HG02642 (cell line): ENCODE results near the gene ZMYND15.
"Not testable (repeated sequence)": the region's sequence is repeated elsewhere in the genome, so short reads cannot be mapped to it uniquely, and the experiment has no call there.

Source experiments
- ATAC-seq: cut with Tn5 transposase; IDR thresholded peaks from one replicate; pipeline ENCODE4 v1.9.1; 2021; ENCODE audit warnings: mild to moderate bottlenecking; ENCODE audit not compliant: unreplicated experiment, poor library complexity

ZMYND15 gene, protein sequence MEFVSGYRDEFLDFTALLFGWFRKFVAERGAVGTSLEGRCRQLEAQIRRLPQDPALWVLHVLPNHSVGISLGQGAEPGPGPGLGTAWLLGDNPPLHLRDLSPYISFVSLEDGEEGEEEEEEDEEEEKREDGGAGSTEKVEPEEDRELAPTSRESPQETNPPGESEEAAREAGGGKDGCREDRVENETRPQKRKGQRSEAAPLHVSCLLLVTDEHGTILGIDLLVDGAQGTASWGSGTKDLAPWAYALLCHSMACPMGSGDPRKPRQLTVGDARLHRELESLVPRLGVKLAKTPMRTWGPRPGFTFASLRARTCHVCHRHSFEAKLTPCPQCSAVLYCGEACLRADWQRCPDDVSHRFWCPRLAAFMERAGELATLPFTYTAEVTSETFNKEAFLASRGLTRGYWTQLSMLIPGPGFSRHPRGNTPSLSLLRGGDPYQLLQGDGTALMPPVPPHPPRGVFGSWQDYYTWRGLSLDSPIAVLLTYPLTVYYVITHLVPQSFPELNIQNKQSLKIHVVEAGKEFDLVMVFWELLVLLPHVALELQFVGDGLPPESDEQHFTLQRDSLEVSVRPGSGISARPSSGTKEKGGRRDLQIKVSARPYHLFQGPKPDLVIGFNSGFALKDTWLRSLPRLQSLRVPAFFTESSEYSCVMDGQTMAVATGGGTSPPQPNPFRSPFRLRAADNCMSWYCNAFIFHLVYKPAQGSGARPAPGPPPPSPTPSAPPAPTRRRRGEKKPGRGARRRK

DNA sequence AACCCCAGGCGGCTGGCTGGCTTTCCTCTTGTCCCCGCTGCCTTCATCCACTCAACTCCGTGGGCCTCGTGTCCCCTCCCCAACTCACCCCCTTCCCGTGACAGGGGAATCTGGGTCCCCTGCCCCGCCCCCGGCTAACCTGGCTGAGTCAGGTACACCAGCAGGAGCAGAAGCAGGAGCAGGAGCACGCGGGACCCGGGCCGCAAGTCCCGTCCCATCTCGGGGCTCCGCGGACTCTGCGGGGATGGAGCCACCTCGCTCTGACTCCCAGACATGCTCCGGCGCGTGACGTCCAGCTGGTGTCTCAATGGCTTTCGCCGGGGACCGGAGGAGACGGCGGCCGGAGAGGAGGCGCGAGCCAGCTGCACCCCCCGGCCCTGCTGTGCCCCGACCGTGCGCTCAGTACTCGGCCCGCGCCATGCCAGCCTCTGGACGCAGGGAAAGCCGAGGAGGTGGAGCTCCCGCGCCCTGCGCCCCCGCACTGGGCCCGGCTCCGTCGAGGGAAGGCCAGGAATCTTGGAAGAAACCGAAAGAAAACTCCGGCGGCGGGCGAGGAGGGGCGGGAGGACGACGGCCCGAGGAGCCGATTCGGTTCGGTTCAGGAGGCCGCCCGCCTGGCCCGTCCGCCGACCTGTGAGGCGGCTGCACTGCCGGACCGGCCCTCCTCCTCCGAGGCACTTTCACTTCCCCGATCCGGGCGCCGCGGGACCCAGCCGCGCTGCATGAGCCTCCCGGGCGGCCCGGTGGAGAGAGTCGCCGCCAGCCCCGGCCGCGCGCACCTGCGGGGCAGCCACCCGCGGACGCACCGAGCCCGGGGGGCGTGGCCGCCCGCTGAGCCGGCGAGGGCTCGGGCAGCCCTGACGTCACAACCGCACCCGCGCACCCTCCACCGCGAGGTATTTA is at the start of gene ZMYND15, which contains the start of gene CXCL16:
TSS of gene ZMYND15 (plus strand) at position 712 of the 903 bp plus-strand sequence. CDS start 716 bp downstream, outside the sequence.
TSS of gene CXCL16 (minus strand) at position 807 of the 903 bp plus-strand sequence. CDS start at position 218, 589 bp downstream.
- peak; percentile 50 for ATAC-seq

DNA sequence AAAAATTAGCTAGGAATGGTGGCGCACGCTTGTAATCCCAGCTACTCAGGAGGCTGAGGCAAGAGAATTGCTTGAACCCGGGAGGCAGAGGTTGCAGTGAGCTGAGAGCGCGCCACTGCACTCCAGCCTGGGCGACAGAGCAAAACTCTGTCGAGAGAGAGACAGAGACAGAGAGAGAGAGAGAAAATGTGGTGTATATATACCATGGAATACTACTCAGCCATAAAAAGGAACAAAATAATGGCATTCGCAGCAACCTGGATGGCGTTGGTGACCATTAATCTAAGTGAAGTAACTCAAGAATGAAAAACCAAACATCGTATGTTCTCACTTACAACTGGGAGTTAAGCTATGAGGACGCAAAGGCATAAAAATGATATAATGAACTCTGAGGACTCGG is 49.8 kb upstream of the ZMYND15 start:
- ATAC-seq = not testable (repeated sequence)

DNA sequence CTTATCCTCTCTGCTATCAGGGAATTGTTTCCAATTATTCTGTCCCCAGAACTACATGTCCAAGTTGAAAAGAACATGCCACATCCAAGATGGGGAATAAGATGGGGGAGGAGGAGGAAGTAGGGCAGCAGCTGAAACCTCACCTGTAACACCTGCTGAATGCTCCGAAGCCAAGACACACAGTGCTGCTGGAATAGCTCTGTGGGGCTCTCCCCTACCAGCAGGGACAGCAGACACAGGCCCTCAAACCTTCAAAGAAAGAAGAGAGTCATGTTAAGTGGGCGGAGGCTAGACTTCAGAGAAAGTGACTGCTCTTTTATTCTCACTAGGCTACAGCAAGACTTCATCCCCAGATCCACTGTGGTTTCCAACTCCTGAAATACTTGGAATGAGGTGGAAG is 48.9 kb upstream of the ZMYND15 start:
- ATAC-seq = no peak

DNA sequence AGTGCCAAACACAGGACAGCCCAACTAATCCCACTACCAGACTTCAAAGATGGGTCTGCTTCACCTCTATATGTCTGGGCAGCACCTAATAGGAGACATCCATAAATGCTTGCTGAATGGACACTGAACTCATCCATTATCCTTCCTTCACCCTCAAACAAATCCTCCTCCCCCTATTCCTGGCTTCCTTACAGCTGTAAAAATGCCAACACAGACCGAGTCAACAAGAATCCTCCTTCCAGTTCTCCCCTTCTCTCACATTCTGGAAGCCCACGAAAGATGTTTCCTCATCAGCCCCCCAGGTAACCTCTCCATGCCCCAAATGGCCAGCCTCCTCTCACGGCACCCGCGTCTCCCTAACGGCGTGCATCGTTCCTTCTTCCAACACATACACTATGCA is 47.9 kb upstream of the ZMYND15 start:
- ATAC-seq = no peak

DNA sequence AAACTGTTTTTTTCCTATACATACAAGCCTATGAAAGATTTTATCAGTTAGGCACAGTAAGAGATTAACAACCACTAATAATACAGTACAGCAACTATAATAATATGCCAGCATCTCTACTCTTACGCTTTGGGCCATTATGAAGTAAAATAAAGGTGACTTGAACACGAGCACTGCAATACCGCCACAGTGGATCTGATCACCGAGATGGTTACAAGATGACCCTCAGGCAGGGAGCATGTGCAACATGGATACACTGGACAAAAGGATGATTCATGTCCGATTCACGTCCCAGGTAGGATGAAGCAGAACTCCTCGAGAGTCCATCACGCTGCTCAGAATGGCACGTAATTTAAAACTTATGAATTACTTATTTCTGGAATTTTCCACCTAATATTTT is 46.2 kb upstream of the ZMYND15 start:
- ATAC-seq = no peak

DNA sequence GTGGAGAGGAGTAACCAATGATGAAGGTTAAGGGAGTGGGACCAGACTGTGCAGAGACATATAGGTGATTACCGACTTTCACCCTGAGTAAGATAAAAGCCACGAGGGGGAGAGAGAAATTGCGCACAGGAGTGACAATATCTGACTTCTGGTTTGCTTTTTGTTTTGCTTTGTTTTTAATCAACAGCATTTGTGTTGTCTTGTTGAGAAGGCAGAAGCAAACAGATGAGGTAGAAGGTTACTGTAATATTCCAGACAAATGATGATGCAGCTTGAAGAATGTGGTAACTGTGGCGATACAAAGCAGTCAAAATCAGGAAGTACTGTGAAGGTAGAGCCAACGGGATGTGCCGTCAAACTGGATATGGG is 43.2 kb upstream of the ZMYND15 start:
- ATAC-seq = no peak

DNA sequence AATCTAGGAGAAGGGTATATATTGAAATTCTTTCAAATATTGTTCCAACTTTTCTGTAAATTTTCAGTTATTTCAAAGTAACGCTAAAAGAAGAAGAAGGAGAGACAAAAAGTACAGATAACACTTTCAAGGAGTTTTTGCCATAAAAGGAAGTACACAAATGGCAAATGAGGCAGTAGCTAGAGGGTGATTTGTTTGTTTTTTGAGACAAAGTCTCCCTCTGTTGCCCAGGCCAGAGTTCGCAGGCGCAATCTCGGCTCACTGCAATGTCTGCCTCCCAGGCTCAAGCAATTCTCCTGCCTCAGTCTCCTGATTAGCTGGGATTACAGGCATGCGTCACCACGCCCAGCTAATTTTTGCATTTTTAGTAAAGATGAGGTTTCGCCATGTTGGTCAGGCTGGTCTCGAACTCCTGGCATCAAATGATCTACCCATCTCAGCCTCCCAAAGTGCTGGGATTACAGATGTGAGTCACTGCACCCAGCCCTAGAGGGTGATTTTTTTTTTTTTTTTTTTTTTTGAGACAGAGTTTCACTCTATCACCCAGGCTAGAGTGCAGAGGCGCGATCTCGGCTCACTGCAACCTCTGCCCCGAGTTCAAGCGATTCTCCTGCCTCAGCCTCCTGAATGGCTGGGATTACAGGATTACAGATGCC is 40.1 kb upstream of the ZMYND15 start:
- not testable (repeated sequence) for ATAC-seq

DNA sequence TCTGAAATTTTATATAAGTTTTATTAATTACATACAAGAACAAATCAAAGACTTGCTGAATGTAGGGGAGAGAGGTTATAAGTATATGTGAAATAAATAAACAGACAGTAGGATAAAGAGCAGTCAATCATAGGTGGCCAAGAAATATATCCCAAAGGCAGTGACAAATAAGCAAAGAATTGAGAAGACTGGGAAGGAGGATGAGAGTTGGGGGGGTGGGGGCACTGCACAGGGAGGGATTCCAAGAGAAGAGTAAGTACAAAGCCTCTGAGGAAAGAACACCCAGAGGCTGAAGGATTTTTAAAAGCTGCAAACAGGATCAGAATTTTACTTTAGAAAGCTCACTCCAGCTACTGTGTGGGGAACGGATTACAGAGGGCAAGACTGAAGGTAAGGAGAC is 38.5 kb upstream of the ZMYND15 start:
- ATAC-seq = no peak

DNA sequence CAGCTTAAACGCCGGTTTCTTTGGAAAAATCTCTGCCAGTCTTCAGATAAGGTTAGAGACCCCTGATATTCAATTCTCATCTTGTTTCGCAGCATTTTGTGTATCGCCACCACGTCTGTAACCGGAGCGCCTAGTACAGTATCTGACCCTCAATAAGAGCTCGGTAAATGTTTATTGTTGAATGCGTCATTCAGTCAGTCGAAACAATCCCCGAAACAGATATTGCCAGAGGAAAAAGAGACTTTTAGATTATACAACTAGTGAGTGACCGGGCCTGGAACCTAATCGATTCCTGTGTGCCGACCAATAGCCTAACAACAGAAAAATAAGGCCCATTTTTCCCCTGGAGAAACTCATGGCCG is 36.3 kb upstream of the ZMYND15 start:
- ATAC-seq = no peak

DNA sequence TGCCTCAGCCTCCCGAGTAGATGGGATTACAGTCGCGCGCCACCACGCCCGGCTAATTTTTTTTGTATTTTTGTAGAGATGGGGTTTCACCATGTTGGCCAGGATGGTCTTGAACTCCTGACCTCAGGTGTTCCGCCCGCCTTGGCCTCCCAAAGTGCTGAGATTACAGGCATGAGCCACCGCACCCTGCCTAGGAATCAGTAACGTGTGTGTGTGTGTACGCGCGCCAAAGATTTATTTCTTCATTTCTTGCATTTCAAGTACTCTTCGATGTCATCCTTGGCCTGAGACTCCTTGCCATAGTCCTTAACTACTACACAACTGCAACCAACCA is 35.1 kb upstream of the ZMYND15 start:
- not testable (repeated sequence) for ATAC-seq

DNA sequence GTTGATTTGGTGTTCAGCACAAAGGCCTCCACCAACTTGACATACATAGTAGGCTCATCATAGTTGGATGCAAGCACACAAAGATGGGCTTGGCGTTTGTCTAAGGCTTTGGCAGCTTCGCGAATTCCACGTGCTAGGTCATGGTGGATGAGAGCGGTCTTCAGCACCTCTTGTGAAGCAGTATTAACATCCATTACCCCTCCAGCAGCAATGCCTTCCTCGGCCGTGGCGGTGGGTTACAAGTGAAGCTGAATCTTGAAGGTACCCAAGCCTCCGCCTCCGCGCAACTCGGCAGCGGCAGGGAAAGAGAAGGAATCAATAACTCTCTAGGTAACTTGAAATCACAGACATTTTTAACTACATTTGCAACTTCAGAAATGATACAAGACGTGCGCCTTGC is 34.6 kb upstream of the ZMYND15 start:
- no peak for ATAC-seq

DNA sequence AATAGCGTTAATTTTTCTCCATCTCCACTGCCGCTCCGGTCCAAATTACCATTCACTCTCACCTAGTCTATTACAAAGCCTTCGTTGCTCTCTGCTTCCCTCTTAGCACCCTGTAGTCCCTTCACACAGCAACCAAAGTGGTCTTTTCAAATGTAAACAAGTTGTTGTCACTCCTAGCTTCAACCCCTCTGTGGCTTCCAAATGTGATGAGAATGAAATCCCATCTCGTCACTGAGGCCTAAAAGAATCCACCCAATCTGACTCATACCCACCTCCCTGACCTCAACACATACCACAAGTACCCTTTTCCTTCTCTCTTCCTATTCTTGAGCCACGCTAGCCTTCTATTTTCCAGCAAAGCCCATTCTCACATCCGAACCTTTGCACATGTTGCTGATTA is 33.5 kb upstream of the ZMYND15 start:
- ATAC-seq = no peak

DNA sequence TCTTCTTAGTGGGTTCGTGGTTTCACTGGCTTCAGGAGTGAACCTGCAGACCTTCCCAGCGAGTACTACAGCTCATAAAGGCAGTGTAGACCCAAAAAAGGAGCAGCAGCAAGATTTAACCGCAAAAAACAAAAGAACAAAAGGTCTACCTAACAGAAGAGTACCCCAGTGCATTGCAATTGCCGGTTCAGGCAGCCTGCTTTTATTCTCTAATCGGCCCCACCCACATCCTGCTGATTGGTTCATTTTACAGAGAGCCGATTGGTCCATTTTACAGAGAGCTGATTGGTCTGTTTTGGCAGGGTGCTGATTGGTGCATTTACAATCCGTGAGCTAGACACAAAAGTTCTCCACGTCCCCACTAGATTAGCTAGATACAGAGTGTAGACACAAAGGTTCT is 31.2 kb upstream of the ZMYND15 start:
- ATAC-seq = no peak

DNA sequence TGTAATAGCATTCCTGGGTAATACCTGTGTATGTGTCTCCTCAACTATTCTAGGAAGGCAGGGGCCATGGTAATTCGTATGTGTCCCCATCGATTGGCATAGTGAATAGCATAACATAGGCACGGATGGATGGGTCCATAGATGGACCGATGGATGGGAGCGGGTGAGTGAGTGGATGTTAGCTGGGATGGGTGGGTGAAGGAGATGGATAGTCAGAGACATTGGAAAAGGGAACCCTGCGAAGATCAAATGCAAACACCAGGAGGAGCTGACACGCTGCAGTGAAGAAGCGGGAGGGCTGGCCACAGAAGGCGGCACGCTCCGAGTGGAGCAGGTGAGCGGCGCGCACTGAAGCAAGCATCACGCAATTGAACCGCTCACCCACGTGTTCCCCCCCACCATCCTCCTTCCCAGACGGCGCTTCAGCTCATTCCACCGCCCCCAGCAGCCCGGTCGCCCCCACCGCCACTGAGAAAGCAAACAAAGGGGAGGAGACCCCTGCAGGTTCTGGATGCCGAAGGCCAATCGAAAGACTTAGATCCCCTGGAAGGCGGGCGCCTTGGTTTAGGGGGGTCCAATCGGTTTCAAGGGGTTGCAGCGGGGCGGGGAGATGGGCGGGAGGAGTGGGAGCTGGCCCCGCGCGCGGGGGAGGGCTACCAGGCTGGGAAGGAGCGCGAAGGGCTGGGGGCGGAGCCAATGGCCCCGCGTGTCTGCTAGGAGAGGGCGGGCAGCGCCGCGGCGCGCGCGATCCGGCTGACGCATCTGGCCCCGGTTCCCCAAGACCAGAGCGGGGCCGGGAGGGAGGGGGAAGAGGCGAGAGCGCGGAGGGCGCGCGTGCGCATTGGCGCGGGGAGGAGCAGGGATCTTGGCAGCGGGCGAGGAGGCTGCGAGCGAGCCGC is 29.6 kb upstream of the ZMYND15 start, which contains the start of gene ARRB2:
TSS of gene ARRB2 (plus strand) at position 839 of the 899 bp plus-strand sequence. CDS start 90 bp downstream, outside the sequence.
- ATAC-seq = peak; percentile 83

DNA sequence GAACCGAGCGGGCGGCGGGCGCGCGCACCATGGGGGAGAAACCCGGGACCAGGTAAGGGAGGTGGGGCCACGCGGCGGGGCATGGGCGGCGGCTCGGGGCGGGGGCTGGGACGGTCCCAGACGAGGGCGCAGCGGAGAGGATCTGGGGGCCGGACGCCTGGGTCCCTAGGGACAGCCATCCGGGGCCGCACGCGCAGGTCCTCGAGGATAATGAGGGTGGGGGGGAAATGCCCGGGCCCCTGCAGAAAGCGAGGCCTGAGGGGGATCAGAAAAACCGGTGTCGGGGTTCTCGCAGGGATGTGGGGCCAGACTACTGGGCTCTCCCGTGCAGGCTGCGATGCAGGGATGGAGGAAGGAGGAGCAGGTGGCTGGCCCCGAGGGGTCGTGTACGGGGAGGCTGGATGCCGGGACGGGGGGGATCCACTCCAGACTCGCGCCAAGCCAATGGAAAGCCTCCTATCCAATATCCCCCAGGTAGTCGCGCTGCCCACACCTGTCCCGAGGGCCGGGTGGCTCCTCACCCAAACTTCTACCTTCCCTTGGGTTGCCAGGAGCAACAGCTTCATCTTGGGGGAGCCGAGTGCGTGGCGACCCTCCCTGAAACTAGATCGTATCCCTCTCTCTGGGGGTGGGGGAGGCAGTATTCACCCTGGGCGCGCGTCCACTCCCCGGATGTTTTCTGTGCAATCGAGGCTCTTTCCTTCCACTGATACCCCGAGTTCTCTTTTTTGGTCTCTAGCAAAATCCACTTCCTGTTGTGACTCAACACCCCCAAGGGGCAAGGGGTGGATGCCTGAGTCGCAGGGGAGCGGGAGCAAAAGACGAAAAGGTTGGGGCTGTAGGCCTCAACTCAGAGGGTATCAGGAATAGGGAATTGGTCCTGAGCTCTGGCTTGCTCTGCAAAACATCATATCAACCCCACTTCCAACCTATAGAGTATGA is 28.7 kb upstream of the ZMYND15 start:
- ATAC-seq = peak; percentile 9

DNA sequence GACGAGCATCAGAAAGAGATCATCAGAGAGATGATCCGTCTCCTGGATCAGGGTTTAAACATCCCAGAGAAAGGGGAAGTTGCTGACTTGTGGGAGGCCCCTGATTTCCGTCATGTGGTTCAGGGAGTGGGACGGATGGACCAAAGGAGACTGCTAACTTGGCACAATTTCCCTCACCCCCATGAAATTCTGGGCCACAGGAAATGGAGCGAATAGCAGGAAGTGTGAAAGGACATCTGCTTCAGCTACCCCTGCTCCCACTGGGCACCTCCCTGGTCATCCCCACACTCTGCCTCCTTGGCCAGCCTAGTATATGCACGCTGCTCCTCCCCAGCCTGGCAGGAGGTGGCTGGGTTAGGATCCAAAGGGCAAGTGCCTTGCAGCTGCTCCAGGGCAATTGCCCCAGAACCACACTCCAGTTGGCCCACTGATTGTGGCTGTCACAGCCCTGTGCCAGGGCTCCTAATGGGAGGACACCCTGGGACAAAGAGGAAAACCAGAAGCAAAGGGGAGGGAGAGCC is 27.9 kb upstream of the ZMYND15 start:
- ATAC-seq = no peak

DNA sequence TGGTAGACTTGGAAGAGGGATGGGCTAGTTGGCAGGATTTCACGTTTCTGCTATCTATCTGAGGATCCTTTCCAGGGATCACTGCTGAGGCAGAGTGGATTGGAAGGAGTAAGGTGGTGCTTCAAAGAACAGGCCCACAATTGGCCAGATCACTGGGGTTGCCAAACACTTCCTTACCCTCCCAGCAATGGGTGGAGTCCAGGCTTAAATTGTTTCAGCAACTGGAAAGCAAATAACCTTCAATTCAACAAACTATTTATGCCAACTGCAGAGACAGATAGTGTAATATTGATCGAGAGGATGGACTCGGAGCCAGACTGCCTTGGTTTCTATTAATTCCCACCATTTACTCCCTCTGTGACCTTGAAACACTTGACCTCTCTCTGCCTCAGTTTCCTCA is 27.1 kb upstream of the ZMYND15 start:
- no peak for ATAC-seq
